GM18867 (cell line): Measurements from ENCODE around the gene DHX15.

ENCODE experiments used
- ATAC-seq: cut with Tn5 transposase; IDR thresholded peaks from one replicate; pipeline ENCODE4 v1.9.1; 2021; ENCODE audit warnings: mild to moderate bottlenecking, moderate library complexity; ENCODE audit not compliant: unreplicated experiment

DHX15 gene

GRCh38 chr4:24583451-24584210 lies 723 bp downstream of the DHX15 start:
- ATAC-seq = peak; percentile 25

DNA sequence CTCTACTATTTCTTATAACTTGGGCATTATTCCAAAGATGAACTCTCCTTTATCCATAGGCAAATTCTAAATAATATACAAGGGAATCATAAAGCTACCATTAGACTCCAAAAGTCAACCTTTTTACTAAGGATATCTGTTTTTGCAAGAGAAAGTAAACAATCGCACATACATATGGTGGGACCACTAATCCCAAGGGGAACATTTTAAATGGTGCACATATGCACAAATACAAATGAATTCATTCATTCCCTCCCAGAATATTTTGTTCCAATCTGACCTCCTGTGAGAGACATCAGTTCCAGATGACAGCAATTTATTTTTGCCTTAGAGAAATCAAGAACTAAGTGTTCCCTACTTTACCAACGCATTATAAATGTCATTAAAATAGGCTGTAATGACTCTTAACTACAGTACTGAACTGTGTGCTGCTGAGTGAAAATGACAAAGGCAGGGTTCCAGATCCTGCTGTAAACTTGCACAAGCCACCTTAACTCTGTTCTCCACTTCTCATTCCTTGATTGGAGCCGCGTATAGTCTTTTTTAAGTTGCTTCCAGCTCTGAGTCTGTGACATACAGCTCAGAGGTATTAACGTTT lies 2.0 kb downstream of the DHX15 start:
- ATAC-seq = no peak

- no peak for ATAC-seq
These were observed 6.0 kb downstream of the DHX15 start for GRCh38 chr4:24578364-24578763.

- ATAC-seq = no peak
These were observed 8.1 kb downstream of the DHX15 start for GRCh38 chr4:24576276-24576675.

DNA sequence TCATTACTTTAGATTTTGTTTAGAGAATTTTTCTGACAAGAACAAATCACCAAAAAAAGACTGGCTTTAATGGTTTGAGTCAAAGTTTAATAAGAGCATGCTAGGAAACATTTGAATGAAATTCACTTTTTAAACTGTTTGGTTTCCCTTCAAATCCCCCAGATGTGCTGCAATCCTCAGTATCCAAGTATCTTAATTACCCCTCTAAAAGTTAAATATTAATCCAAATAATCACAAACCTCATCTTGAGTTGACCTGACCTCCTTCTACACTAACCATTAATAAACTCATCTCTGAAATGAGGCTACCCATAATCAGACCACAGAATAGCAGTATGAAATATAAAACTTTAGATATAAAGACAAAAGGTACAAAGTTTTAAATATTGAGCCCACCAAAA lies 10.1 kb downstream of the DHX15 start:
- ATAC-seq = no peak

DNA sequence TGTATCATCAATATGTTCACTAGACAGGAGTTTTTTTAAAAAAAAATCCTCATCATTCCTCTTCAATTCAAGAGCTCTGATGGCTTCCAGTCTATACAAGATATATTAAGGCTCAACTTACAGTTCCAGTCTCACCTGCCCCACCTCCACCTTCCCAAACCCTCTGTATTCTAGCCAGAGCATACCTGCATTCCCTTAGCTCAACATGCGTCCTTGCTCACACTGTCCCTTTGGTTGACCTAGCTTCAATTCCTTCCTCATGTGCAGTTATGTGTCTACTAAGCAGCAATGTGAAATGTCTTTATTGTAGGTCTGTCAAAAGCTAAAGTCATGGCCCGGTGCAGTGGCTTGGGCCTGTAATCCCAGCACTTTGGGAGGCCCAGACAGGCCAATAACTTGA lies 10.8 kb downstream of the DHX15 start:
- ATAC-seq = no peak

DNA sequence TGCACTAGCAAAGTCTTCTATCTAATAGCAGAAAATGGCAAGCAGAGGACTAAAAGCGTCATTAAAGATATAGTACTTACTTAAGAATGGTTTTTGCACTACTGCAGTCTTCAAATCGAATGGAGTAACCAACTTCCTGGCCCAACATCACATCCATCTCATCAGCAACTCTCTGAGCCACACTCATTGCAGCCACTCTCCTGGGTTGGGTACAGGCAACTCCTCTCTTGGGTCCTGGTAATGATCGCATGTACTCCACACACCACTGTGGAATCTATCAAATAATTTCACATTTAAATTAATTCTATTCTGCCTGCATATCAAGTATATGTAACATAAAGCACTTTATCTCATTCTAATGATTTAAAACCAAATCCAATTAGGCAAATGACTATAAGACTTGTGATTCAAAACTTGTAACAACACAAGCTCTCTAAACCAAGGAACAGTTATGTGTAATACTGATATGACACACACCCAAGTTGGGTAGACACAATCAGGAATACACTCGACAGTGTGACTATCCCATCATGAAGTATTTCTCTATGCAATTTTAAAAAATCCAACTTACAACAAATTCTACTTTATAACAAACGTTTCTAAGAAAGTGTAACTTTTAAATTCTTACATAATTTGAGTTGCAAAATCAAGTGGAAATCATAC lies 13.6 kb downstream of the DHX15 start:
- peak; percentile 35 for ATAC-seq

DNA sequence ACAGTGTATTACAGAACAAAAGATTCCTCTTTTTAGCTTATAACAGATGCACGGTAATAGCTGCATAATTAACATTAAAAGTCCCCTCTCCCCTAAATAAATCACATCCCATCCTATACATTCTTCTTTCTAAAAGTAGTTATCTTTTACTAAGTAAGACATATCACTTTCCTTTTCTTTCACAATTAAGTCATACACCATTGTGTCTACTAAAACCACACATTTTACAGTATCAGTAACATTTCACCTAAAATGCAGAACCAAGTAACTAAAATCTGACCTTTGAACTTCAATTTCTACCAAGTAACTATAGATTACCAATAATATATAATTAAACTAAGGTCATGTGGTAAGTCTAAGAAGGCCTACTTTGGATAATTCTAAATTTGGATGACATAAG lies 14.2 kb downstream of the DHX15 start:
- peak; percentile 81 for ATAC-seq

DNA sequence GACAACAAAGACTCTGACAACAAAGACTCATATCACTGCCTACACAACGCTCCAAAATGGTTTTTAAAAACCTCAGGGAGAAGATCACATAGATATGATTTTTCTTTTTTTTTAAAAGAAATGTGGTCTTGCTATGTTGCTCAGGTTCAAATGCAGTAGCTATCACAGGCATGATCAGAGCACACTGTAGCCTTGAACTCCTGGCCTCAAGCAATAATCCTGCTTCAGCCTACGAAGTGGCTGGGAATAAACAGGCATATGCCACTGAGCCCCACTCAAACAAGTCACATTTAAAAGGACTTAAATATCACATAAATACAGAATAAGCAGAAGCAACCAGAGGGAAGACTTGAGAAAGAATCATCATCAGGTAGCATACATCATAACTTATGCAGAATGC lies 14.7 kb downstream of the DHX15 start:
- ATAC-seq = no peak

DNA sequence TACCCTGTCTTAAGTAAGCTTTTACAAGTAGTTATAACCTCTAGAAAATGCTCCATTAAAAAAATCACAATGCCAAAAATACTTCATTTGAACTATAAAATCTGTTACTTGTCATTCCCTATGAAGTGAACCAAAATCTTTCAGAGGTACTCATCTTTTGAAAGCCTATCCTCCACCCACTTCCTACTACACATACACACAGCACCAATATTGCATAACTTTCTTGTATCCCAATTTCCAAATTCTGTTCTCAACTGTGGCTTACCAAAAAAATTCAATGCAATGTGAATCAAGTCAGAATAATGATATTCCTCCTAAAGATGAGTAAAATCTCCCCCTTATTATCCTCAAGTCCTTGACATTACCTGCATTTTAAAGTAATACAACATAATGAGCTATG lies 15.9 kb downstream of the DHX15 start:
- no peak for ATAC-seq

- no peak for ATAC-seq
These were observed 19.3 kb downstream of the DHX15 start for GRCh38 chr4:24565054-24565453.

GRCh38 chr4:24564488-24564887 lies 19.9 kb downstream of the DHX15 start:
- ATAC-seq = no peak

GRCh38 chr4:24561438-24562139 lies 22.8 kb downstream of the DHX15 start:
- ATAC-seq = no peak

DNA sequence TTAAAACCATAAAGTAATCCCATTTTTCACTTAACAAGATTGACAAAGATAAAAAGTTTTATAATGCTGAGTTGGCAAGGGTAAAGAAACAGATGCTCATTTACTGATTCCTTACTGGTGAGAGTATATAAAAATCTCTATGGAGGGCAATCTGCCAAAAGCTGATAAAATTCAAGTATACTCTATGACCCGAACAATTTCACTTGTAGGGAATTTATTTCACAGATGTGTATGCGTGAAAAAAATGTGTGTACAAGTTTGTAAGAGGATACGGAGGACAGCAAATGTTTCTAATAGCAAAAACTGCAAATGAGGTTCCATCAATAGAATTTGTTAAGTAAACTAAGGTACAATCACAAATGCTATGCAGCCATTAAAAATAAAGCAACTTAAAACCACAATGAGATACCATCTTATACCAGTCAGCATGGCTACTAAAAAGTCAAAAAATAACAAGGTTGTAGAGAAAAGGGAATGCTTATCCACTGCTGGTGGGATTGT lies 23.4 kb downstream of the DHX15 start:
- no peak for ATAC-seq

- no peak for ATAC-seq
These were observed 24.5 kb downstream of the DHX15 start for GRCh38 chr4:24559889-24560288.

DNA sequence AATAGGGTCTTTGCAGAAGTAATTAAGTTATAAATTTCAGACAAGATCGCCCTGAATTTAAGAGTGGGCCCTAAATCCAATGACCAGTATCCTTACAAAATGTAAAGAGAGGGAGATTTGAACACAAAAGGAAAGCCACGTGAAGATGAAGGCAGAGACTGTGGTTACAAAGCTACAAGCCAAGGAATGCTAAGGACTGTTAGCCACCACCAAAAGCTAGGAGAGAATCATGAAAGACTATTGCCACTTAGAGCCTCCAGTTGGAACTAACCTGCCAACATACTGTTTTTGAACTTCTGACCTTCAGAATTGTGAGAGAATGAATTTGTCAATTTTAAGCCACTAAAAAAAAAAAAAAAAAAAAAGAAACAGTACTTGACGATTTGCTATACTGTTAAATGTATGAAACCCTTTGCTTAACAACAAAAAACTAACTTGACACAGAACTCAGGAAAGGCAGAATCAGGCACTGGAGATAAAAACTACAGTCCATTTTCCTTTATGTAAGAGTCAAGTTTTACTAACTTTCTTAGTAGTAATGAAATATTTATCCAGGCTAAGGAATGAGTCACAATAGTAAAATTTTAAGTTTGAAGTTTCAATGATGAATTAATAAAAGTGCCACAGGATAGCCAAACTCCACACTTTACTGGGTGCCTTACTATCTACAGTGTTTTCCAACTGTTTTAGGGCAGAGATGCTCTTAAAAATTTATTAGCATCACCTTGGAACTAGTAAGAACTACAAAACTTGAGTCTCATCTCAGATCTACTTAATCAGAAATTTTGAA lies 25.1 kb downstream of the DHX15 start:
- no peak for ATAC-seq

DNA sequence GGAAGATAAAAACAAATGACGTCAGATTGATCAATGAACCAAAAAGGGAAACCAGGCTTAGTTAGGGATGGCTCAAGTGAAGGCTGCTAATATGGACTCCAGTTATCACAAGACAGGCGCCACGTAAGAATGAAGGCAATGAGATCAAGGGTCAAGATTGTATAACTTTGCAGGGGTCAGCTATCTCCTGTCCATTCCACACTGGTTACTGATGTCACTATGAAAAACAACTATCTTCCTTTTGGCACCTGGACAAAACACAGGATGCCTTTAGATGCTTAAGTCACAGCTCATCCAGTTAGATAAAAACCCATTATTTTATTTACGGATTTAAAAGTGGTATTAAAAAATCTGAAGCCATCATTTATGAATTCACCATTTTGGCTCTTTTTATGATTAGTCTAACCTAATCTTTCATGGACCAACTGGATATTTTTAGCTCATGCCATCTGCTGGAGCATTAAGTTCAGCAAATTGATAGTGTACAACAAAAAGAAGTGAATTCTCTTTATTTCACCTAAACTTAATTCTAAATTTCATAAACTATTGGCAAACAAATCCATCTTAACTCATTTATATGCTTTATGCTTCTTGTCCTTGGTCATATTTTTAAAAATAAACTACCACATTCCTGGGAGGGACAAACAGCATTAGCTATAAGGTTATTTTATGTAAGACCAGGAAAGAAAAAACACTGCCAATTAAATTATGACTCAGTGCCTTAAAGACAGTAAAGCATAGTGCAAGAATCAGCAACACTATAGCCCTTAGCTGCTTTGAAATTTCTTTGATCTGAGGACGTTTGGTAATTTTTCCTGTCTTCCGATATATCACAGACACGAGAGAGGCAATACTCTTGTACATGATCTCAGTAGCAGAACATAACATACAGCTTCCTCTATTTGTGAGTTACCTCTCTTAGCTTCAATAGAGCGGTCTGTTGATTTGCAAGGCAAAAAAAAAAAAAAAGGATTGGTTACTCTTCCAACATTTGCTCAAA lies 27.0 kb downstream of the DHX15 start:
- ATAC-seq = peak; percentile 66

DNA sequence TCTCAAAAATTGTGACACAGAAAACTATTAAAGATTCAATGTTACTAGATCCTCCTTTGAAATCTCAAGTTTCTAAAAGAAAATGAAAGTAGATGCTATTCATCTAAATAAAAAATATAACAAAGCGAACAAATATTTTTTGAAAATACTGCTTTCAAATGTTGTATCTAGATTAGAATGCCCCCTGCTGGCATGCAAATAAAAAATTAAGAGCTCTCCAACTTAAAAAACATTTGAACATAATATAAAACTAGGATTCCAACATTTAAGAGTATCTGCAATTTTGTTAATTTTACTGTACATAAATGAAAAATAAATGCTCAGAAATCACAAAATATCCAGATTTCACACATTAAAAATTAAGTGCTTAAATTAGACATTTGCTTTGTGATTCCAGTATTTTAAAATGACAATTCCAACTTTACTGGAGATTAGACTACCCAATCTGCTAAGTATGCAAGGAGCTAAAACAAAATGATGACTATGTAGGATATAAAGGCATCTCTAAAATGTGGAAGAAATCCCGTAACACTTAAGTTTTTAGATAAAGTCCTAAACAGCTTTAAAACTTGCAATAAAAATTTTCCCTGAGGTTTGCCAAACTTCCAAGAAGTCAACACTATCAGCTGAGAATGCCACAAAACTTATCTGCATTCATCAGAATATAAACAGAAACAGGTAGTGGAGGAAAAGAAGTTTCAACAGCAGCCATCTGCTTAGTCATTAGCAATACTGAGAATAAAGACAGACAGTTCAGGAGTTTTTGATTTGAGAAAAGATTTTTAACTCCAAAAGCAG lies 32.7 kb downstream of the DHX15 start:
- no peak for ATAC-seq
